ENCODE data around the gene SH3PXD2B. TPM values are rescaled to one million over a fixed set of nuclear protein-coding genes. Genes with fewer than 3 reads are reported as not detected.

The SH3PXD2B gene
- polyA plus RNA-seq, 3 donors, result 0.19 to 0.77 (median 0.31) TPM

DNA sequence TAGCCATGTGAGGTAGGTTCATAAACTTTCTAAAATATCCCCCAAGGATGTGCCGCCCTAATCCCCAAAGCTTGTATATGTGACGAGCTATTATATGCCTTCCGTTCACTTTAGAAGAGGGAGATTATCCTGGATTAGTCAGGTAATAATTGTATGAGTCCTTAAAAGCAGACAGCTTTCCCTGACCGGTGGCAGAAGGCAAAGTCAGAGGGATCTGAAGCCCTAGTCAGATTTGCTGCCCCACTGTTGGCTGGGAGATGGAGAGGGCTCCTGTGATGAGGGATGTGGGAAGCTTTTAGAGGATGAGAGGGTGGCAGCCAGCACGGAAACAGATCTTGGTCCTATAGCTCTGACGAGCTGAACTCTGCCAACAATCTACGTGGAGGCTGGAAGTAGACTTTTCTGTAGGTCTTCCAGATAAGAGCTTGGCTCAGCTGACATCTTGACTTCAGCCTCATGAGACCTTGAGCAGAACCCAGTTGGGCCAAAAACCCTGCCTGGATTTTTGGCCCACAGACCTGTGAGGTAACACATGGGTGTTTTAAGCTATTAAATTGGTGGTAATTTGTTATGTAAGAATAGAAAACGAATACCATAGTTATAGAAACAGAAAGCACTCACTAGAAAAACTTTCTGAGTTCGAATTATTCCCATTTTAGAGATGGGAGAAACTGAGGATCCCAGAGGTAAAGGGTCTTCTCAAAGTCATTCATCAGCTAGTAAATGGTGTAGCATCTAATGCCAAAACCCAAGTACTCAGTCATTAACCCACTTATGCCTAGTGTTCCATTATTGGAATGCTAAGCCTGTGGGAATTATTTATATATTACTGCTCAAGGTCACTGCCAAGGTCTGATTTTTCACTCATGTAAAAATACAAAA is 48.9 kb downstream of the SH3PXD2B start:
- H3K36me3 ChIP-seq (replicated peaks in 1 of 2; ENCODE audit: control insufficient read depth in 1 of 2, insufficient read depth in 2 of 2, low read length in 2 of 2), result no peaks in the 10 kb centered on the region
- H3K4me3 ChIP-seq (replicated peaks in 1 of 3; ENCODE audit: low read depth in 2 of 3, low read length in 3 of 3), result no peak overlapping the region
- no peak overlapping the region for H2AFZ ChIP-seq (ENCODE audit: insufficient read depth, low read depth, low read length, poor library complexity, severe bottlenecking)
- no peaks in the 10 kb centered on the region for H3K79me2 ChIP-seq (ENCODE audit: insufficient read depth, low read length)
- no peak overlapping the region for H3K4me3 Mint-ChIP-seq
- no peak overlapping the region for H3K4me2 ChIP-seq (replicated peaks; ENCODE audit: extremely low read depth, low read length, poor library complexity, severe bottlenecking)
- TF ChIP-seq, protein P1, sequence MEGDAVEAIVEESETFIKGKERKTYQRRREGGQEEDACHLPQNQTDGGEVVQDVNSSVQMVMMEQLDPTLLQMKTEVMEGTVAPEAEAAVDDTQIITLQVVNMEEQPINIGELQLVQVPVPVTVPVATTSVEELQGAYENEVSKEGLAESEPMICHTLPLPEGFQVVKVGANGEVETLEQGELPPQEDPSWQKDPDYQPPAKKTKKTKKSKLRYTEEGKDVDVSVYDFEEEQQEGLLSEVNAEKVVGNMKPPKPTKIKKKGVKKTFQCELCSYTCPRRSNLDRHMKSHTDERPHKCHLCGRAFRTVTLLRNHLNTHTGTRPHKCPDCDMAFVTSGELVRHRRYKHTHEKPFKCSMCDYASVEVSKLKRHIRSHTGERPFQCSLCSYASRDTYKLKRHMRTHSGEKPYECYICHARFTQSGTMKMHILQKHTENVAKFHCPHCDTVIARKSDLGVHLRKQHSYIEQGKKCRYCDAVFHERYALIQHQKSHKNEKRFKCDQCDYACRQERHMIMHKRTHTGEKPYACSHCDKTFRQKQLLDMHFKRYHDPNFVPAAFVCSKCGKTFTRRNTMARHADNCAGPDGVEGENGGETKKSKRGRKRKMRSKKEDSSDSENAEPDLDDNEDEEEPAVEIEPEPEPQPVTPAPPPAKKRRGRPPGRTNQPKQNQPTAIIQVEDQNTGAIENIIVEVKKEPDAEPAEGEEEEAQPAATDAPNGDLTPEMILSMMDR (IDR thresholded peaks at IDR 0.05), result no peak
- H3K27me3 Mint-ChIP-seq (ENCODE audit: low read depth in 3 of 3), result peaks cover 20 to 24% (median 22%) of the 10 kb centered on the region in 3 donors
- peak overlapping the region in 2 of 7 donors; percentile 26 to 63 for H3K27ac Mint-ChIP-seq
- peaks cover 0 to 10% of the 10 kb centered on the region in 2 donors for H3K27me3 ChIP-seq (ENCODE audit: control insufficient read depth in 2 of 2, insufficient read depth in 2 of 2, low read length in 2 of 2)
- H3K9me3 Mint-ChIP-seq, result peaks cover 0 to 12% (median 4%) of the 10 kb centered on the region in 7 donors
- H3K9ac ChIP-seq (ENCODE audit: insufficient read depth, low read length, poor library complexity, severe bottlenecking), result no peak overlapping the region
- WGBS (ENCODE audit: insufficient coverage), result 91% methylated on average over 6 of the region's 9 CpGs
- H3K27ac ChIP-seq (ENCODE audit: low read depth in 1 of 2, low read length in 2 of 2), result no peak overlapping the region
- no peaks in the 10 kb centered on the region for H4K20me1 ChIP-seq (ENCODE audit: insufficient read depth, low read length)
- H3K9me3 ChIP-seq (replicated peaks in 1 of 2; ENCODE audit: control insufficient read depth in 1 of 2, insufficient read depth in 1 of 2, low read length in 2 of 2), result peaks cover 0 to 2% of the 10 kb centered on the region in 2 donors
- intact Hi-C loops (cut with micrococcal nuclease), result no loop called here
- H3K36me3 Mint-ChIP-seq, result no peaks in the 10 kb centered on the region
- peaks cover 17% of the 10 kb centered on the region in 2 donors for H3K4me1 ChIP-seq (ENCODE audit: control insufficient read depth in 1 of 2, insufficient read depth in 2 of 2, low read length in 2 of 2)
- DNase-seq, result no peak
- peaks cover 15% of the 10 kb centered on the region for H3K4me1 Mint-ChIP-seq

DNA sequence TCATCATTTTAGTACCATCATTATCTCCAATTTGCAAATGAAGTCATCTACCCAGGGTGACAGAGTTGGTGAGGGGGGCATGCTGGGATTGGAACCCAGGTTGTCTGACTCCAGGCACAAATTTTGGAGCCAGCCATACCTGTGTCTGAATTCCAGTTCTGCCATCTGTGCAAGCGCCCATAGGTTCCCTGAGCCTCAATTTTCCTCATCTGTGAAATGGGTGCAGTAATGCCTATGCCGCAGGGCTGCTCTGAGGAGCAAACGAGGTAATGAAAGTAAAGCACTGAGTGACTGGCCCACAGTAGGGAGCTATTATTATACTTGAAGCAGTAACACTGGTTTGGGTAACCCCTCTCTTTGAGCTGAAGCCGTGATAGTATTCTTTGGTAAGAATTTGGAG is 49.6 kb downstream of the SH3PXD2B start:
- peaks cover 0 to 10% of the 10 kb centered on the region in 2 donors for H3K27me3 ChIP-seq (ENCODE audit: control insufficient read depth in 2 of 2, insufficient read depth in 2 of 2, low read length in 2 of 2)
- H3K4me1 Mint-ChIP-seq, result peaks cover 8% of the 10 kb centered on the region
- no peak for DNase-seq
- H3K79me2 ChIP-seq (ENCODE audit: insufficient read depth, low read length), result no peaks in the 10 kb centered on the region
- no peak overlapping the region for H3K4me2 ChIP-seq (replicated peaks; ENCODE audit: extremely low read depth, low read length, poor library complexity, severe bottlenecking)
- no peaks in the 10 kb centered on the region for H3K36me3 ChIP-seq (replicated peaks in 1 of 2; ENCODE audit: control insufficient read depth in 1 of 2, insufficient read depth in 2 of 2, low read length in 2 of 2)
- peak overlapping the region in 1 of 7 donors; percentile 36 for H3K27ac Mint-ChIP-seq
- TF ChIP-seq, protein P1 (IDR thresholded peaks at IDR 0.05), result no peak
- no peaks in the 10 kb centered on the region for H4K20me1 ChIP-seq (ENCODE audit: insufficient read depth, low read length)
- intact Hi-C loops (cut with micrococcal nuclease), result no loop called here
- H3K4me3 ChIP-seq (replicated peaks in 1 of 3; ENCODE audit: low read depth in 2 of 3, low read length in 3 of 3), result no peak overlapping the region
- no peak overlapping the region for H3K27ac ChIP-seq (ENCODE audit: low read depth in 1 of 2, low read length in 2 of 2)
- no peak overlapping the region for H2AFZ ChIP-seq (ENCODE audit: insufficient read depth, low read depth, low read length, poor library complexity, severe bottlenecking)
- peaks cover 10% of the 10 kb centered on the region in 2 donors for H3K4me1 ChIP-seq (ENCODE audit: control insufficient read depth in 1 of 2, insufficient read depth in 2 of 2, low read length in 2 of 2)
- H3K9me3 Mint-ChIP-seq, result peaks cover 0 to 12% (median 4%) of the 10 kb centered on the region in 7 donors
- WGBS (ENCODE audit: insufficient coverage), result 97% methylated on average over 3 of the region's 4 CpGs
- no peak overlapping the region for H3K9ac ChIP-seq (ENCODE audit: insufficient read depth, low read length, poor library complexity, severe bottlenecking)
- H3K27me3 Mint-ChIP-seq (ENCODE audit: low read depth in 3 of 3), result peaks cover 21 to 25% (median 23%) of the 10 kb centered on the region in 3 donors
- H3K4me3 Mint-ChIP-seq, result no peak overlapping the region
- H3K36me3 Mint-ChIP-seq, result no peaks in the 10 kb centered on the region
- peaks cover 0 to 2% of the 10 kb centered on the region in 2 donors for H3K9me3 ChIP-seq (replicated peaks in 1 of 2; ENCODE audit: control insufficient read depth in 1 of 2, insufficient read depth in 1 of 2, low read length in 2 of 2)

All from CD14-positive monocyte (primary cell).